ENCODE measurements around the gene PSMD8.

GRCh38 chr19:38333245-38333644 lies 41.1 kb upstream of the PSMD8 start:
- no peak for TF ChIP-seq POLR2A (IDR thresholded peaks at IDR 0.05; ENCODE audit: borderline replicate concordance, extremely low read depth, insufficient read depth, insufficient read length)
- TF ChIP-seq, protein P1, sequence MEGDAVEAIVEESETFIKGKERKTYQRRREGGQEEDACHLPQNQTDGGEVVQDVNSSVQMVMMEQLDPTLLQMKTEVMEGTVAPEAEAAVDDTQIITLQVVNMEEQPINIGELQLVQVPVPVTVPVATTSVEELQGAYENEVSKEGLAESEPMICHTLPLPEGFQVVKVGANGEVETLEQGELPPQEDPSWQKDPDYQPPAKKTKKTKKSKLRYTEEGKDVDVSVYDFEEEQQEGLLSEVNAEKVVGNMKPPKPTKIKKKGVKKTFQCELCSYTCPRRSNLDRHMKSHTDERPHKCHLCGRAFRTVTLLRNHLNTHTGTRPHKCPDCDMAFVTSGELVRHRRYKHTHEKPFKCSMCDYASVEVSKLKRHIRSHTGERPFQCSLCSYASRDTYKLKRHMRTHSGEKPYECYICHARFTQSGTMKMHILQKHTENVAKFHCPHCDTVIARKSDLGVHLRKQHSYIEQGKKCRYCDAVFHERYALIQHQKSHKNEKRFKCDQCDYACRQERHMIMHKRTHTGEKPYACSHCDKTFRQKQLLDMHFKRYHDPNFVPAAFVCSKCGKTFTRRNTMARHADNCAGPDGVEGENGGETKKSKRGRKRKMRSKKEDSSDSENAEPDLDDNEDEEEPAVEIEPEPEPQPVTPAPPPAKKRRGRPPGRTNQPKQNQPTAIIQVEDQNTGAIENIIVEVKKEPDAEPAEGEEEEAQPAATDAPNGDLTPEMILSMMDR (IDR thresholded peaks at IDR 0.05 in 2 of 3, conservative IDR thresholded peaks at IDR 0.05 in 1 of 3; ENCODE audit: borderline replicate concordance in 1 of 3, insufficient read depth in 1 of 3, low read depth in 2 of 3, low read length in 2 of 3), result no peak
- no peak for TF ChIP-seq RAD21 (IDR thresholded peaks at IDR 0.05; ENCODE audit: low read depth)
- TF ChIP-seq ELF1 (IDR thresholded peaks at IDR 0.05; ENCODE audit: borderline replicate concordance, low read depth), result no peak
- no peak for TF ChIP-seq SP1 (IDR thresholded peaks at IDR 0.05; ENCODE audit: low read depth)
- TF ChIP-seq CBX3 (IDR thresholded peaks at IDR 0.05; ENCODE audit: low read depth), result no peak
- no peak for TF ChIP-seq EZH2phosphoT487 (IDR thresholded peaks at IDR 0.05; ENCODE audit: borderline replicate concordance)
- no peak for TF ChIP-seq MAX (IDR thresholded peaks at IDR 0.05)
- no peak for TF ChIP-seq YY1 (IDR thresholded peaks at IDR 0.05; ENCODE audit: extremely low read depth, insufficient replicate concordance, low read depth, low read length)
- TF ChIP-seq, protein P2, sequence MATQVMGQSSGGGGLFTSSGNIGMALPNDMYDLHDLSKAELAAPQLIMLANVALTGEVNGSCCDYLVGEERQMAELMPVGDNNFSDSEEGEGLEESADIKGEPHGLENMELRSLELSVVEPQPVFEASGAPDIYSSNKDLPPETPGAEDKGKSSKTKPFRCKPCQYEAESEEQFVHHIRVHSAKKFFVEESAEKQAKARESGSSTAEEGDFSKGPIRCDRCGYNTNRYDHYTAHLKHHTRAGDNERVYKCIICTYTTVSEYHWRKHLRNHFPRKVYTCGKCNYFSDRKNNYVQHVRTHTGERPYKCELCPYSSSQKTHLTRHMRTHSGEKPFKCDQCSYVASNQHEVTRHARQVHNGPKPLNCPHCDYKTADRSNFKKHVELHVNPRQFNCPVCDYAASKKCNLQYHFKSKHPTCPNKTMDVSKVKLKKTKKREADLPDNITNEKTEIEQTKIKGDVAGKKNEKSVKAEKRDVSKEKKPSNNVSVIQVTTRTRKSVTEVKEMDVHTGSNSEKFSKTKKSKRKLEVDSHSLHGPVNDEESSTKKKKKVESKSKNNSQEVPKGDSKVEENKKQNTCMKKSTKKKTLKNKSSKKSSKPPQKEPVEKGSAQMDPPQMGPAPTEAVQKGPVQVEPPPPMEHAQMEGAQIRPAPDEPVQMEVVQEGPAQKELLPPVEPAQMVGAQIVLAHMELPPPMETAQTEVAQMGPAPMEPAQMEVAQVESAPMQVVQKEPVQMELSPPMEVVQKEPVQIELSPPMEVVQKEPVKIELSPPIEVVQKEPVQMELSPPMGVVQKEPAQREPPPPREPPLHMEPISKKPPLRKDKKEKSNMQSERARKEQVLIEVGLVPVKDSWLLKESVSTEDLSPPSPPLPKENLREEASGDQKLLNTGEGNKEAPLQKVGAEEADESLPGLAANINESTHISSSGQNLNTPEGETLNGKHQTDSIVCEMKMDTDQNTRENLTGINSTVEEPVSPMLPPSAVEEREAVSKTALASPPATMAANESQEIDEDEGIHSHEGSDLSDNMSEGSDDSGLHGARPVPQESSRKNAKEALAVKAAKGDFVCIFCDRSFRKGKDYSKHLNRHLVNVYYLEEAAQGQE (IDR thresholded peaks at IDR 0.05; ENCODE audit: low read depth), result no peak
